Adrenal gland (tissue), 12 donors: ENCODE data around the gene AGAP1. TPM values are rescaled to one million over a fixed set of nuclear protein-coding genes. Genes with fewer than 3 reads are reported as not detected.

Source experiments
- DNase-seq, 7 donors: peaks; one replicate each; pipeline ENCODE4 v3.0.0-alpha.2; 2019 to 2020
- H3K27ac ChIP-seq, 5 donors: fragments of 200-600 bp; sonication (generic) in 4 of 5; 1 replicate in 3 of 5; 2 replicates in 2 of 5; pipeline versions ENCODE4 v1.5.1 to v1.8.0; 2016 to 2020; ENCODE audit warnings: mild to moderate bottlenecking in 1 of 5
- H3K27me3 ChIP-seq: fragments of 200-600 bp; 2 replicates; pipeline ENCODE4 v1.8.0; 2021
- H3K36me3 ChIP-seq, 2 donors: fragments of 200-600 bp; replicated peaks in 1 of 2; 1 replicate in 1 of 2; 2 replicates in 1 of 2; pipeline versions ENCODE4 v1.5.1 to v1.8.0; 2018 to 2022
- H3K4me1 ChIP-seq, 2 donors: fragments of 200-600 bp; replicated peaks in 1 of 2; 1 replicate in 1 of 2; 2 replicates in 1 of 2; pipeline versions ENCODE4 v1.5.1 to v1.8.0; 2018 to 2021
- H3K4me3 ChIP-seq, 4 donors: fragments of 200-600 bp; sonication (generic) in 3 of 4; one replicate each; pipeline ENCODE4 v1.5.1; 2016 to 2018
- H3K9me3 ChIP-seq, 3 donors: fragments of 200-600 bp; sonication (generic) in 1 of 3; replicated peaks in 1 of 3; 1 replicate in 2 of 3; 2 replicates in 1 of 3; pipeline versions ENCODE4 v1.5.1 to v1.8.0; 2016 to 2021
- POLR2A ChIP-seq, 2 donors: fragments of 450-650 bp; IDR thresholded peaks; one replicate each; pipeline ENCODE4 v1.6.1; 2017; ENCODE audit warnings: antibody characterized with exemption in 2 of 2, mild to moderate bottlenecking in 2 of 2, moderate library complexity in 1 of 2
- WGBS, 4 donors: extraction: QIAGEN DNeasy Blood & Tissue Kit in 2 of 4; methylation state at CpG; one replicate each; pipeline versions ENCODE4 v1.1.5 to v1.1.7; 2013 to 2017; 5-methylcytosine and 5-hydroxymethylcytosine counted together
- intact Hi-C, 2 donors: fragments of 100-400 bp; cut with DNase I; formaldehyde crosslinking; loops; one replicate each; pipeline versions ENCODE4 v1.14.1 to v1.15.0; 2022 to 2023
- polyA plus RNA-seq, 3 donors: library from polyadenylated mRNA; stranded (reverse); fragments of 200-250 nt in 2 of 3; fragments of 350-450 nt in 1 of 3; fragmentation: Illumina TruSeq in 1 of 3; extraction: RNeasy Lipid Tissue Mini Kit (QIAGEN cat#74804) in 1 of 3; gene quantifications; one replicate each; pipeline ENCODE4 v1.2.3, GENCODE V29; 2013 to 2014
- total RNA-seq, 9 donors: library from RNA; depleted of rRNA in 4 of 9; stranded (reverse); fragments of >200 nt in 4 of 9; fragments of 120-200 nt in 1 of 9; fragmentation: NEBNext Ultra II Directional in 1 of 9; extraction: Animal tissue kit (Norgen Biotek cat#: 25700) in 1 of 9; gene quantifications; one replicate each; pipeline versions ENCODE4 v1.1.0 to v1.2.4, GENCODE V29; 2013 to 2023
- TF ChIP-seq, protein P1 (sequence below), 6 experiments: fragments of 450-650 bp in 4 of 6; fragments of 200-600 bp in 2 of 6; sonication (generic) in 1 of 6; IDR thresholded peaks; 1 replicate in 5 of 6; 2 replicates in 1 of 6; pipeline versions ENCODE4 v1.5.1 to v1.8.0; 2016 to 2021; ENCODE audit warnings: antibody characterized with exemption in 6 of 6, mild to moderate bottlenecking in 2 of 6, moderate library complexity in 1 of 6
- donor health status: healthy with polysubstance abuse.
- donor health status: Bipolar disorder and iron deficiency.
- donor health status: DM: yes; HTN: yes; CAD: no.
- donor health status: DM: no; HTN: no; CAD: no.
- donor health status: DM: no; HTN: no; CAD: no.
- donor health status: DM: yes; HTN: yes; CAD: no.

AGAP1 gene
- total and polyA plus RNA-seq, 12 donors: 5.3 to 29.6 (median 17.7) TPM

DNA sequence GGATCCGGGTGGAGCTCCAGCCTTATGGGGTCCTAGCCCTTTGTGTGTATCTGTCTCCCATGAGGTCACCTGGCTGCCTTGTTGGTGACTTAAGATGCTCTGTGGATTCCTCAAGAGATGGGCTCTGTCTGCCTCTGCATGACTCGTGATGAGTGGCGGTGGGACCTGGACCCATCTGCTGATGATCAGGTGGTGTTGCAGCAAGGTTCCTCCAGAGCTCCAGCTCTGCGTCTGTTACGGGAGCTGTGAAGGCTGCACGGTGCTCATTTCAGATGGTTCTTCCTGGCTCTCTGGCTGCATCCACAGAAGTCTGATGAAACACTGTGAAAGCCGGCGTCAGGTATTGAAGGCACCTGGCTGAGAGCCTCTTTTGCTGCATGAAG lies 2.4 kb downstream of the AGAP1 start:
- H3K36me3 ChIP-seq: no peaks in the 10 kb centered on the region
- H3K27ac ChIP-seq: no peak overlapping the region
- peaks cover 12 to 23% of the 10 kb centered on the region in 2 donors for H3K4me1 ChIP-seq
- no peak overlapping the region for H3K4me3 ChIP-seq
- TF ChIP-seq POLR2A (IDR thresholded peaks at IDR 0.05): no peak
- TF ChIP-seq, protein P1, sequence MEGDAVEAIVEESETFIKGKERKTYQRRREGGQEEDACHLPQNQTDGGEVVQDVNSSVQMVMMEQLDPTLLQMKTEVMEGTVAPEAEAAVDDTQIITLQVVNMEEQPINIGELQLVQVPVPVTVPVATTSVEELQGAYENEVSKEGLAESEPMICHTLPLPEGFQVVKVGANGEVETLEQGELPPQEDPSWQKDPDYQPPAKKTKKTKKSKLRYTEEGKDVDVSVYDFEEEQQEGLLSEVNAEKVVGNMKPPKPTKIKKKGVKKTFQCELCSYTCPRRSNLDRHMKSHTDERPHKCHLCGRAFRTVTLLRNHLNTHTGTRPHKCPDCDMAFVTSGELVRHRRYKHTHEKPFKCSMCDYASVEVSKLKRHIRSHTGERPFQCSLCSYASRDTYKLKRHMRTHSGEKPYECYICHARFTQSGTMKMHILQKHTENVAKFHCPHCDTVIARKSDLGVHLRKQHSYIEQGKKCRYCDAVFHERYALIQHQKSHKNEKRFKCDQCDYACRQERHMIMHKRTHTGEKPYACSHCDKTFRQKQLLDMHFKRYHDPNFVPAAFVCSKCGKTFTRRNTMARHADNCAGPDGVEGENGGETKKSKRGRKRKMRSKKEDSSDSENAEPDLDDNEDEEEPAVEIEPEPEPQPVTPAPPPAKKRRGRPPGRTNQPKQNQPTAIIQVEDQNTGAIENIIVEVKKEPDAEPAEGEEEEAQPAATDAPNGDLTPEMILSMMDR (IDR thresholded peaks at IDR 0.05): no peak
- intact Hi-C loops: loop anchor here (10.0 kb wide), 1 partner anchor 361 kb away; no protein-coding TSS in a partner anchor
- no peak for DNase-seq
- no peaks in the 10 kb centered on the region for H3K9me3 ChIP-seq
- no peaks in the 10 kb centered on the region for H3K27me3 ChIP-seq
- 87 to 100% (median 91%) methylated on average over 6 to 8 of the region's 8 CpGs for WGBS, 4 donors

GRCh38 chr2:235497096-235497495 lies 3.3 kb downstream of the AGAP1 start:
- no peak for DNase-seq
- intact Hi-C loops: loop anchor here (10.0 kb wide), 1 partner anchor 362 kb away; no protein-coding TSS in a partner anchor
- 87 to 100% (median 89%) methylated on average over 3 of the region's 3 CpGs for WGBS, 4 donors
- no peak overlapping the region for H3K27ac ChIP-seq
- H3K4me1 ChIP-seq: peaks cover 12 to 30% of the 10 kb centered on the region in 2 donors
- H3K27me3 ChIP-seq: no peaks in the 10 kb centered on the region
- no peak for TF ChIP-seq POLR2A (IDR thresholded peaks at IDR 0.05)
- TF ChIP-seq, protein P1 (IDR thresholded peaks at IDR 0.05): no peak
- H3K4me3 ChIP-seq: no peak overlapping the region
- no peaks in the 10 kb centered on the region for H3K9me3 ChIP-seq
- no peaks in the 10 kb centered on the region for H3K36me3 ChIP-seq

DNA sequence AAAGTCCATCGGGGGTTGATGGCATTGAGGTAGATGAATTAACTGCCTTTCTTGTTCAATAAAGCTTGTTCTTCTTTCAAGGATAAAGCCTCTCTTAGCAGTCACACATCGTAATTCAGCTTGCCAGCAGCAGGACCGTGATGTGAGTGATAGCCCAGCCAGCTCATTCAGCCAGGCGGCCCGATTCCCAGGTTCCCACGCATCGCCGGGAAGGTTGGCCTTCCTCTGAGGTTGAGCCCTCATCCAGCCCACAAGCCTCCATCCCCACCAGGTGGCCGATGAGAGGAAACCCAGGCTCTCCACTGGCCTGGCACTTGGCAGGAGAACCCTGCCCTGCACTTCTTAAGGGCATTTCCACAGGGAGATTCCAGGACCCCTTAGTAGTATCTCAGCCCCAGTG lies 4.7 kb downstream of the AGAP1 start:
- intact Hi-C loops: loop anchor here (10.0 kb wide), 1 partner anchor 364 kb away; no protein-coding TSS in a partner anchor
- H3K4me1 ChIP-seq: peaks cover 12 to 23% of the 10 kb centered on the region in 2 donors
- WGBS, 4 donors: 30 to 56% (median 44%) methylated on average over 9 of the region's 9 CpGs

DNA sequence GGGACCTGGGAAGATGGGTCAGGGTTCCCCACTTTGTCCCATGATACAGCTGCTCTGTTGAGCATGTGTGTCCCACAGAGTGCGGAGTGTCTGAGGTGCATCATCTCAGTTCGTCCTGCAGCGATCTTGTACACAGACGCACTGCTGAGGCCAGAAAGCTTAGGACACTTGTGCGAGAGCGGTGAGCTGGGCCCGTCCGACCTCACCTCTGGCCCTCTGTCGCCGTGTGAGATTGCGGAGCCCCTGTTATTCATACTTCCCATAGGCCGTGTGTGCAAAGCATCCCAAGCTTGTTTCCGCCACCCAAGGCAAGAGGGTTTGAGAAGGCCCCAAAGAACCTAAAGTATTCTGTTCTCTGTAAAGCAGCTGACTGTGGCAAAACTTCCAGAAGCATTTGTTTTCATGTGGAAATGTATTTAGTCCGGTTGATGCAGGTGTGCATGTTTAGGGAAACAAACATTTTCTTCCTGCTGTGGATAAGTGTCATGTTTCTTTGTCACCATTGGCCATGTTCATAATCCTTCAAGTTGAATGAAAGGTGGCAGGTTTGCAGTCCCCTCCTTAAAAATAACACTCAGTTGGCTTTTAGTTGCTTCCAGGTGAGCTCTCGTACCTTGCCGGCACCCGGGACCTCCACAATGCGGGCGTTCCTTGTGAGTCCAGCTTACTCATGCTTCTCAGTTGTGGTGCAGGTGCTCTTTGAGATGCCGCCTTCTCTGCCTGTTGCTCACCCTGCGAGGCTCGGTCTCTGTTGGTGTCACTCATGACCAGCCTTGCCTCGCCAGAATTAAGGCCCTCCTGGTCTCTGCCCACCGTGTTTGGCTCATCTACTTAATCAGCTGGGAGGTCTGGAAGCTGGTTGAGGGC lies 5.3 kb downstream of the AGAP1 start:
- no peak for TF ChIP-seq POLR2A (IDR thresholded peaks at IDR 0.05)
- TF ChIP-seq, protein P1 (IDR thresholded peaks at IDR 0.05): no peak
- Histone ChIP-seq H3K4me1 (peaks cover 12 to 23% of the 10 kb centered on the region in 2 donors), H3K4me3 (no peak overlapping the region), H3K36me3 (no peaks in the 10 kb centered on the region), H3K27ac (no peak overlapping the region), H3K9me3 (no peaks in the 10 kb centered on the region), H3K27me3 (no peaks in the 10 kb centered on the region)
- no peak for DNase-seq
- intact Hi-C loops: loop anchor here (10.0 kb wide), 1 partner anchor 364 kb away; no protein-coding TSS in a partner anchor
- 88 to 97% (median 94%) methylated on average over 17 to 24 of the region's 24 CpGs for WGBS, 4 donors

More for the DNA sequence above, 4.7 kb downstream of the AGAP1 start:
- TF ChIP-seq, protein P1 (IDR thresholded peaks at IDR 0.05): peak in 5 of 6 experiments; percentile 19 to 53 (median 31)
- no peak for TF ChIP-seq POLR2A (IDR thresholded peaks at IDR 0.05)
- H3K36me3 ChIP-seq: no peaks in the 10 kb centered on the region
- no peak overlapping the region for H3K4me3 ChIP-seq
- H3K9me3 ChIP-seq: no peaks in the 10 kb centered on the region
- peak; percentile 58 to 85 (median 75) for DNase-seq
- H3K27me3 ChIP-seq: no peaks in the 10 kb centered on the region
- H3K27ac ChIP-seq: no peak overlapping the region
